Measurements from ENCODE around the gene TSPO. TPM values are rescaled to one million over a fixed set of nuclear protein-coding genes. Genes with fewer than 3 reads are reported as not detected.

The TSPO gene
- polyA plus RNA-seq, 1 donor (not counting 4 experiments of a cell fraction or from before 2014, with no cell fraction given), result 139 TPM

DNA sequence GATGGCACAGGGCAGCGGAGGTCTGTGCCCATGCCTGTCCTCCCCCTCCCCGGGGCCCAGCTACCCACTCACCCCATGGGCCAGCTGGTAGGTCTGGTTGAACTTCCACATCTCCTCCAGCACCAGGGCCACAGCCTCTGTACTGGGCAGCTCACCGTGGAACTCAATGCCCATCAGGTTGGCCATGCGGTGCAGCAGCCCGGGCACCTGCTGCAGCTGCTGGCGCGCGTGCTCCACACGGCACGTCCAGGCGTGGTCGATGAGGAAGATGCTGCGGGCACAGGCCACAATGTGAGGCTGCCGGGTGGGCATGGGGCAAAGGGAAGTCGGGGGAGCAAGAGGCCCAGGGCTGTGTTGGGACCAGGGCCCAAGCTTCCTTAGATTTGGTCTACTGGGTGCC is 29.3 kb downstream of the TSPO start:
- Histone ChIP-seq H2AFZ (ENCODE audit: control insufficient read depth, low read length) (no peak overlapping the region), H3K27me3 (ENCODE audit: control insufficient read depth, extremely low read depth, insufficient read depth, low read length) (no peaks in the 10 kb centered on the region), H3K4me1 (ENCODE audit: control insufficient read depth, extremely low read depth, insufficient read depth, low read length) (peaks cover 19% of the 10 kb centered on the region), H3K79me2 (ENCODE audit: control insufficient read depth, insufficient read depth, low read length) (peaks cover 23% of the 10 kb centered on the region), H3K4me3 (ENCODE audit: control insufficient read depth in 2 of 3, extremely low read depth in 1 of 3, insufficient read depth in 2 of 3, low read depth in 1 of 3, low read length in 3 of 3) (no peak overlapping the region), H3K36me3 (ENCODE audit: control insufficient read depth in 2 of 2, extremely low read depth in 1 of 2, insufficient read depth in 2 of 2, low read length in 2 of 2) (peaks cover 25 to 33% of the 10 kb centered on the region in 2 experiments), H3K4me2 (ENCODE audit: control insufficient read depth, extremely low read depth, insufficient read depth, low read depth, low read length) (no peak overlapping the region), H4K20me1 (ENCODE audit: control insufficient read depth, extremely low read depth, insufficient read depth, low read length) (peaks cover 11% of the 10 kb centered on the region), H3K9ac (ENCODE audit: control insufficient read depth, extremely low read depth, insufficient read depth, low read length) (no peak overlapping the region), H3K27ac (ENCODE audit: control insufficient read depth, insufficient read depth, low read length) (no peak overlapping the region), H3K9me3 (ENCODE audit: control insufficient read depth, low read depth, low read length) (no peaks in the 10 kb centered on the region), H3K9me1 (ENCODE audit: control insufficient read depth, extremely low read depth, insufficient read depth, low read length) (peaks cover 3% of the 10 kb centered on the region)
- dilution Hi-C loops (cut with MboI; ENCODE audit: extremely low pct_ligation_motif_present, low sequenced_read_pairs), result no loop called here
- TF ChIP-seq CTCF (optimal IDR thresholded peaks at IDR 0.05 in 1 of 3, IDR thresholded peaks at IDR 0.05 in 1 of 3, conservative IDR thresholded peaks at IDR 0.05 in 1 of 3; ENCODE audit: extremely low read depth in 1 of 3, insufficient read depth in 2 of 3, low read length in 3 of 3), result no peak
- no peak for TF ChIP-seq EZH2 (IDR thresholded peaks at IDR 0.05; ENCODE audit: low read length)
- DNase-seq (ENCODE audit: low read depth, low spot score) (no peak), FAIRE-seq (no peak)

DNA sequence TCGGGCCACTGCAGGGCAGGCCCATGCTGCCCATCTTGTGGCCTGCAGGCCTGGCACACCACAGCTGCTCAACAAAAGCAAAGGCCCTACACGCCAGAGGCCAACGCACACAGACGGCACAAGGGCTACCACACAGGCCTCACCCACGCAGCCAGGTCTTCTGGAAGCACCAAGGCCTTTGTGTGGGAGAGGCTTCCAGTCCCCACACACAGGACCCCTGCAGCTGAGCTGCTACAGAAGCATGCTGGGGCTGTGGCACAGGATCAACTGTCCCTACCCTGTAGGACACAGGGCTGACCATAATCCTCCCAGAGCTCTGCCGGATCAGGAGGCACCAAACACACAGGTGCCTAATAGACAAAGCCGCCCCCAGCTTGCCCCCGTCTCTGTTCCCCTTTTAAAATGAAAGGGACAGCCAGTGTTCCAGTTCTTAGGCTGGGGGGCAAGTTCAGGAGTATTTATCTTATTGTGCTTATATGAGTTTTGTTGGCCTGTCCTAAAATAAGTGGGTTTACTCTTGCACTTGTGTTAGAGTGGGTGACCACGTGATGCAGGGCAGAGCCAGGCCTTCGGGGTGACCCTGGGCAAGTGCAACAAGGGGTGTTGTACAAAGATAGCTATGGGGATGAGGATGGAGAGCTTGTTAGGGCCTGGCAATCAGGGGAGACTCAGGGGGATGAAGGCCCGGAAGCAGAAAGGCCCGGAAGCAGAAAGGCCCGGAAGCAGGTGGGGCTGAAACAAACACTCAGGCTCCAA is 30.1 kb downstream of the TSPO start:
- Histone ChIP-seq H3K79me2 (ENCODE audit: control insufficient read depth, insufficient read depth, low read length) (peaks cover 31% of the 10 kb centered on the region), H2AFZ (ENCODE audit: control insufficient read depth, low read length) (no peak overlapping the region), H3K4me1 (ENCODE audit: control insufficient read depth, extremely low read depth, insufficient read depth, low read length) (peaks cover 20% of the 10 kb centered on the region), H3K4me3 (ENCODE audit: control insufficient read depth in 2 of 3, extremely low read depth in 1 of 3, insufficient read depth in 2 of 3, low read depth in 1 of 3, low read length in 3 of 3) (no peak overlapping the region), H4K20me1 (ENCODE audit: control insufficient read depth, extremely low read depth, insufficient read depth, low read length) (peaks cover 11% of the 10 kb centered on the region), H3K9me3 (ENCODE audit: control insufficient read depth, low read depth, low read length) (no peaks in the 10 kb centered on the region), H3K9ac (ENCODE audit: control insufficient read depth, extremely low read depth, insufficient read depth, low read length) (no peak overlapping the region), H3K36me3 (ENCODE audit: control insufficient read depth in 2 of 2, extremely low read depth in 1 of 2, insufficient read depth in 2 of 2, low read length in 2 of 2) (peaks cover 25 to 33% of the 10 kb centered on the region in 2 experiments), H3K27ac (ENCODE audit: control insufficient read depth, insufficient read depth, low read length) (no peak overlapping the region), H3K4me2 (ENCODE audit: control insufficient read depth, extremely low read depth, insufficient read depth, low read depth, low read length) (no peak overlapping the region), H3K27me3 (ENCODE audit: control insufficient read depth, extremely low read depth, insufficient read depth, low read length) (no peaks in the 10 kb centered on the region), H3K9me1 (ENCODE audit: control insufficient read depth, extremely low read depth, insufficient read depth, low read length) (peaks cover 3% of the 10 kb centered on the region)
- dilution Hi-C loops (cut with MboI; ENCODE audit: extremely low pct_ligation_motif_present, low sequenced_read_pairs), result no loop called here
- no peak for DNase-seq (ENCODE audit: low read depth, low spot score)
- TF ChIP-seq EZH2 (IDR thresholded peaks at IDR 0.05; ENCODE audit: low read length) (no peak), CTCF (optimal IDR thresholded peaks at IDR 0.05 in 1 of 3, IDR thresholded peaks at IDR 0.05 in 1 of 3, conservative IDR thresholded peaks at IDR 0.05 in 1 of 3; ENCODE audit: extremely low read depth in 1 of 3, insufficient read depth in 2 of 3, low read length in 3 of 3) (no peak)
- FAIRE-seq, result no peak
